ENCODE results near the gene MAP3K20.

GRCh38 chr2:173272849-173273248 lies 197.2 kb downstream of the MAP3K20 start:
- TF ChIP-seq, protein P1, sequence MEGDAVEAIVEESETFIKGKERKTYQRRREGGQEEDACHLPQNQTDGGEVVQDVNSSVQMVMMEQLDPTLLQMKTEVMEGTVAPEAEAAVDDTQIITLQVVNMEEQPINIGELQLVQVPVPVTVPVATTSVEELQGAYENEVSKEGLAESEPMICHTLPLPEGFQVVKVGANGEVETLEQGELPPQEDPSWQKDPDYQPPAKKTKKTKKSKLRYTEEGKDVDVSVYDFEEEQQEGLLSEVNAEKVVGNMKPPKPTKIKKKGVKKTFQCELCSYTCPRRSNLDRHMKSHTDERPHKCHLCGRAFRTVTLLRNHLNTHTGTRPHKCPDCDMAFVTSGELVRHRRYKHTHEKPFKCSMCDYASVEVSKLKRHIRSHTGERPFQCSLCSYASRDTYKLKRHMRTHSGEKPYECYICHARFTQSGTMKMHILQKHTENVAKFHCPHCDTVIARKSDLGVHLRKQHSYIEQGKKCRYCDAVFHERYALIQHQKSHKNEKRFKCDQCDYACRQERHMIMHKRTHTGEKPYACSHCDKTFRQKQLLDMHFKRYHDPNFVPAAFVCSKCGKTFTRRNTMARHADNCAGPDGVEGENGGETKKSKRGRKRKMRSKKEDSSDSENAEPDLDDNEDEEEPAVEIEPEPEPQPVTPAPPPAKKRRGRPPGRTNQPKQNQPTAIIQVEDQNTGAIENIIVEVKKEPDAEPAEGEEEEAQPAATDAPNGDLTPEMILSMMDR (IDR thresholded peaks at IDR 0.05) = no peak
- TF ChIP-seq, protein P2, sequence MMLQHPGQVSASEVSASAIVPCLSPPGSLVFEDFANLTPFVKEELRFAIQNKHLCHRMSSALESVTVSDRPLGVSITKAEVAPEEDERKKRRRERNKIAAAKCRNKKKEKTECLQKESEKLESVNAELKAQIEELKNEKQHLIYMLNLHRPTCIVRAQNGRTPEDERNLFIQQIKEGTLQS (CRISPR knock-in tag; conservative IDR thresholded peaks at IDR 0.05) = no peak
- TF ChIP-seq CREM (CRISPR knock-in tag; IDR thresholded peaks at IDR 0.05) (no peak), ESRRA (CRISPR knock-in tag; IDR thresholded peaks at IDR 0.05; ENCODE audit: borderline replicate concordance) (no peak), ZNF138 (CRISPR knock-in tag; conservative IDR thresholded peaks at IDR 0.05) (no peak), CREB1 (CRISPR knock-in tag; IDR thresholded peaks at IDR 0.05) (no peak)

Data from WTC11 (cell line).